Measurements from ENCODE around the gene ITGB2.

Gene ITGB2

DNA sequence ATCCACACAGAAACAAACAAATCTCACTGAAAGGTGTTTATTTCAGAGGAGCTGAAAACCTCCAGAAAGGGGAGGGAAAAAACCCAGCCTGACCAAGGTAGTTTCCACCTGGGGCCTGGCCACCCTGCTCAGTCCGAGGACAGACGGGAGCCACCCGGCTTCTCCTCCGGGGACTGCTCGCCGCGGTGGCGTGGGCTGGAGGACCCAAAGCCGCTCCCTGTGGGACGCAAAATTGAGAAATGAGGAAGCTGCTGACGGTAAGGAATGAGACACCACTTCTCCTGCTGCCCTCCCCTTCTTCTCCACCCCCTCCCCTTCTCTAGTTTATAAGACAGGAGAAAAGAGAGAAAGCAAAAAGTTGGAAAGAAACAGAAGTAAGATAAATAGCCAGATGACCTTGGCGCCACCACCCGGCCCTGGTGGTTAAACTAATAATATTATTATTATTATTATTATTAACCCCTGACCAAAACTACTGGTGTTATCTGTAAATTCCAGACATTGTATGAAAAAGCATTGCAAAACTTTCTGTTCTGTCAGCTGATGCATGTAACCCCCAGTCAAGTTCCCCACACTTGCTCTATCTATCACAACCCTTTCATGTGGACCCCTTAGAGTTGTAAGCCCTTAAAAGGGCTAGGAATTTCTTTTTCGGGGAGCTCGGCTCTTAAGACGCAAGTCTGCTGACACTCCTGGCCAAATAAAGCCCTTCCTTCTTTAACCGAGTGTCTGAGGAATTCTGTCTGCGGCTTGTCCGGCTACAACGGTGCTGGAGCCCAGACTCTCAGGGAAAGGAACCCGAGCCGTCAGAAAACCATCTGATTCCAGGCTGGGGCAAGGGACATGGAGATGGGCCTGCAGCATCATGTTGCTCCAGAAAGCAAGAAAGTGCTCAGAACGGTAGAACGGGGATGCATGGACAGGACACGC is 12.5 kb downstream of the ITGB2 start:
- no peak for DNase-seq

DNA sequence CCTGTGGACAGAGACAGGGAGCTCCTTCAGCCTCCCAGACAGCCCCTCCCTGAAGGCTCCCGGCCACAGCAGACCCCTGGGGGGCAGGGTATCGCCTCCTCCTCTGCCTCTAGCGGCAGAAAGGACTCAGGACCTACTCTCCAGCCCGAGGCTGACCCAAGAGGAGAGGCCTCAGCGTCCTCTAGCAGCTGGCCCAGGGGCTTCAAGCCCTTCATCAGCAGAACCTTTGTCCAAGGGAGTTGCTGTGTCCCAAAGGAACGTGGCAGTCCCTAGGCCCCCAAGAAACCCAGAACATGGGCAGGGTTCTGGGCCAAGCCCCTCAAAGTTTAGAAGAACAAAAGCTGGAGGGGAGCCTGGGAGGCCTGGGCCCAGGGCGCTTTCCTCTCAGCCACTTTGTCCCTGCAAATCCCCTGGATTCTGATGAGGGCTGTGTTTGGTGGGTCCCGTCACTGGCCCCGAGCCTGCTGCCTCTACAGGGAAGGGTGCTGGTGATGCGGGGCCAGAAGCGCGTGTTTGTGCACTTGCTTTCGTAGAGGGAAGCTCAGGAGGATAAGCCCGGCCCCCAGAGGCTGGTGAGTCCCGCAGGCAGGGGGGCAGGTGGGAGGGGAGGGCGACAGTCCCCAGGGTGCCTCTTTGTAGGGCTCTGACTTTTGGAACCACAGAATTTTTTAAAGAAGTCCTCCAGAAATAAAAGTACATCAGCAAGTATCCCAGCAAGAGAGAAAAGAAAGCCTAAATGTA is 13.3 kb downstream of the ITGB2 start:
- DNase-seq = no peak

DNA sequence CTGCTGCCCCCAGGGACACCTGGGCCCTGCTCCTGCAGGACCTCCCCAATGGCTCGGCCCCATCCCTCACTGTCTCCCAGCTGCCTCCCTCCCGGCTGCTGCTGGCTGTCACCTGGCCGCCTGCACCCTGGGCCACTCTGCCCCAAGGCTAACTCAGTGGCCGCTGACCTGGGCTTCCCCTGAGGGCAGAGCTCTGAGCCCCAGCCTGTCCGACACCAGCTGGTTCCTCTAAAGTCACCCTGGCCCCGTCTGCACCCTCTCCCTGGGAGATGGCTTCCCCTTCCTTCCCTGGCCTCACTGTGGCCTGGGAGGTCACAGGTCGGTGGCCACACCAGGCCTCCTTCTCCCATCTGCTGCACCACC is 15.0 kb downstream of the ITGB2 start:
- DNase-seq = no peak

DNA sequence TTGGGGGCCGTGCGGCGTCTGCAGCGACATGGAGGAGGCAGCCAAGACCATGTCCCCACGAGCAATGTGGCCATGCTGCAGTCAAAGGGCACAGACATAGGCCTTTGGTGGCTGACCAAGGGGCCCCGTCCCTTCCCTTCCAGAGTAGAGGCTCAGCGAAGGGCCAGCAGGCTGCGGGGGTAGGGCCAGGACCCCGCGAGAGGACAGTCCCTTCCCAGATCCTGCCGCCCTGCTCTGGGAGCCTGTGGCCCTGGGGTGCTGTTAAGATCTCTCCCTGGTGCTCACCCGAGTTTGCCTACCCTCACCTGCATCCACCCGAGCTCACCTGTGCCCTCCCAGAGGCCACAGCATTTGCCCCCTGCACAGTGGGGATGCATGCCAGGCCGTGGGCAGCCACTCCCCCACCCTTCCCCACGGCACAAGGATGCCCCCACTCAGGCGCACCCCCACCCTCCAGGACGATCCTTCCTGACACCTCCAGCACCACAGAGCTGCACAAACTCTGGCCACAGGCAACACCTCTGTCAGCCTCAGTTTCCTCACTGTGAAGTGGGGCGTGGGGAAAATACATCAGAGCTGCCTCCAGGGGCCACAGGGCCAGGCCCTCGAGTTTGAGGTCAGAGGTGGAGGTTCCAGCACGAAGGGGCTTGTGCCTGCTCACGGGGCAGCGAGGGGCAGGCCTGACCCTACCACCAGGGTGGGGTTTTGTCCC is 15.5 kb downstream of the ITGB2 start:
- no peak for DNase-seq

DNA sequence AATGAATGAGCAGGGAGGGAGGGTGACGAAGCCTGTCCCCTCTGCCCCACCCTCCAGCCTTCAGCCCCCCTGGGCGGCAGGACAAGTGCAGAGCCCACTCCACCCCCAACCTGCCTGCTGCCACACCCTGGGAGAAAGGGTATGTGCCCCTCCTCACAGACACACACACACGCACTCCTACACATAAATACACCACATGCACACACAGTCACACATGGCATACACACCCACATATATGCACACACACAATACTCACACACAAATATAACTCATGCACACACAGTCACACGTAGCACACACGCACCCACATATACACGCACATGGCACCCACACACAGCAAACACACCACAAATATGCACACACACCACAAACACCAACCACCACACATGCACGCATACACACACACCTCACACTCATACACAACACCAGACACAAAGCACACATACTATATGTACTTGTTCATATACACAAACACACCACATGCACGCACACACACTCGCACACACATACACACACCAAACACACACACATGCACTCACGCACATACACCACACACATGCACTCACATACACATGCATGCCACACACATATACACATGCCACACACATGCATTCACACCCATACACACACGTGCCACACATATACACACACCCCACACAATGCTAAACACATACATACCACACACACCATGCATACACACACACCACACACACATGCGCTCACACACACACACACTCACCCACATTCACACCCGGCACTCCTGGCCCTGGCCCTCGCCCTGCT is 16.4 kb downstream of the ITGB2 start:
- no peak for DNase-seq

DNA sequence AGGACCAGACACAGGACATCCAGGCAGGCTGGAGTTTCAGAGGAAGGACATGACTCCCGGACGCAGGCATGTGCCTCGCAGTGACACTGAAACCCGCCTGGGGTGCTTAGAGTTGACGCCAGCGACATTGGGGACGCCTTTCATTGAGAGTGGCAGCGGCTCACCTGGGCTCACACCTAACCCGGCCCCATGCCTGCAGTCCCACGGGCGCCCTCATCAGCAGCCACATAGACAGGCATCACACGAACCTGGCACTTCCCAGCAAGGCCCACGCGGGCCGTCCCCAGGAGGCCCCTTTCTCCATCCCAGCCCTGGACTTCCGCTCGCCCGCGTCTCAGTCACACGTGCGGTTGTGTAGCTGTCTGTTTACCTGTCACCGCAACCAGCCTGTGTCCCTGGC is 17.0 kb downstream of the ITGB2 start:
- DNase-seq = no peak

DNA sequence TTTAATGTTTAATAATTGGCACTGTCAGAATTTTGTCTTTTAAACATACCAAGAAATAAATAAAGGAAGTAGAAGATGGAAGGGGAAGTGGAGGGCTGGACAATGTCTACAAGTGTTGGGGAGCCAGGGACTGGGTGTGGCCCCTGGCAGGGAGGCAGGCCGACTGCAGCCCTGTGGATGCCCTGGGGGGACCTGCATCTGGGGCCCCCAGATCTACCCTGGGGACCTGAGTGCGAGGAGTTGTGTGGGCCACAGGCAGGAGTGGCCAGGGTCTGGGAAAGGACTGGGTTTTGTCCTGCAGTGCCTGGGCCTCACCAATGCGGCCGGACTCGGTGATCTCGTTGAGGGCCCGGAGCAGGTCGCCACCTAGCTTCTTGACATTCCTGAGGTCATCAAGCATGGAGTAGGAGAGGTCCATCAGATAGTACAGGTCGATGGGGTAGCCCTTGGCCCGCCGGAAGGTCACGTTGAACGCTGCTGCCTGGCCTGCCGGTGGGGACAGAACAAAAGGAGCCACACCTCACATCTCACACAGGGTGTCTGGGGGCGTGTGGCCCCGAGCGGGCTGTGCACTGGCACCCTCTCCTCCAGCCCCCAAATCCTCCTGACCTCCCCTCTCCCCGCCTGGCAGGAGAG is 17.5 kb downstream of the ITGB2 start:
- DNase-seq = no peak

DNA sequence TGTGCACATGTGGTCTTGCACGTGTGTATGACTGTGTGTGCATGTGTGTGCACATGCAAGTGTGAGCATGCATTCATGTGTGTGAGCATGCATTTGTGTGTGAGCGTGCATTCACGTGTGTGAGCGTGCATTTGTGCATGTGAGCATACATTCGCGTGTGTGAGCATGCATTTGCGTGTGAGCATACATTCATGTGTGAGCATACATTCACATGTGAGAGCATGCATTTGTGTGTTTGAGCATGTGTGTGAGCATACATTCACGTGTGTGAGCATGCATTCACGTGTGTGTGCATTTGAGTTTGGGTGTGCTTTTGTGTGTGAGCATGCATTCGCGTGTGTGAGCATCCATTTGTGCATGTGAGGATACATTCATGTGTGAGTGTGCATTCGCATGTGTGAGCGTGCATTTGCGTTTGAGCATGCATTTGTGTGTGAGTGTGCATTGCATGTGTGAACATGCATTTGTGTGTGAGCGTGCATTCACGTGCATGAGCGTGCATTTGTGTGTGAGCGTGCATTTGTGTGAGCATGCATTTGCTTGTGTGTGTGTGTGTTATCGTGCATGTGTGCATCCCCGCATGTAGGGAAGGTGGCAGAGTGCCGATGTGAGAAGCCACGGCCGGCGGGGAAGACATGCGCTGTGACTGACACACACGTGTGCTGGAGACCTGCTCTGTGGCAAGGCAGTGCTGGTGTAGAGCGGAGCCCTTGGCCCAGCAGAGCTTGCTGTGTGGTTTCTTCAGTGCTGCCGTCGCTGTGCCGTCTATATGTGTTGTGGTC is 18.2 kb downstream of the ITGB2 start:
- DNase-seq = no peak

DNA sequence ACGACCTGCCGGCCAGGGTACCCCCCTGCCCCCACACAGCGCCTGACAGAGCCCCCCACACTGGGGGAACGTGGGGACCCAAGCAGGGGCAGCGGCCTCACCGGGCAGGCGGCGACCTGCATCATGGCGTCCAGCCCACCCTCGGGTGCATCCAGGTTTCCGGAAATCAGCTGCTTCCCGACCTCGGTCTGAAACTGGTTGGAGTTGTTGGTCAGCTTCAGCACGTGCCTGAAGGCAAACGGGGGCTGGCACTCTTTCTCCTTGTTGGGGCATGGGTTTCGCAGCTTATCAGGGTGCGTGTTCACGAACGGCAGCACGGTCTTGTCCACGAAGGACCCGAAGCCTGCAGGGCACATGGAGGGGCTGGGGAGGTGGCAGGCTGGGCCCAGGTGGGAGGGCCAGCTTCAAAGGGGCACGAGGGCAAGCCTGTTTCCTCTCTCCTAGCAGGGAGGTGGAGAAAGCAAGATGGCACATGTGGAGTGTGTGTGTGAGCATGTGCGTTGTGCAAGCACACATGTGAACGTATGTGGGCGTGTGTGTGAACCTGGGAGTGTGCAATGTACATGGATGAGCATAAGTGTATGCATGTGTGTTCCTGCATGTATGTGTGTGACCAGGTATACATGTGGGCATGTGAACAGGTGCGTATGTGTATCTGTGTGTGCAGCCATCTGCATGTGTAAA is 19.2 kb downstream of the ITGB2 start:
- no peak for DNase-seq

DNA sequence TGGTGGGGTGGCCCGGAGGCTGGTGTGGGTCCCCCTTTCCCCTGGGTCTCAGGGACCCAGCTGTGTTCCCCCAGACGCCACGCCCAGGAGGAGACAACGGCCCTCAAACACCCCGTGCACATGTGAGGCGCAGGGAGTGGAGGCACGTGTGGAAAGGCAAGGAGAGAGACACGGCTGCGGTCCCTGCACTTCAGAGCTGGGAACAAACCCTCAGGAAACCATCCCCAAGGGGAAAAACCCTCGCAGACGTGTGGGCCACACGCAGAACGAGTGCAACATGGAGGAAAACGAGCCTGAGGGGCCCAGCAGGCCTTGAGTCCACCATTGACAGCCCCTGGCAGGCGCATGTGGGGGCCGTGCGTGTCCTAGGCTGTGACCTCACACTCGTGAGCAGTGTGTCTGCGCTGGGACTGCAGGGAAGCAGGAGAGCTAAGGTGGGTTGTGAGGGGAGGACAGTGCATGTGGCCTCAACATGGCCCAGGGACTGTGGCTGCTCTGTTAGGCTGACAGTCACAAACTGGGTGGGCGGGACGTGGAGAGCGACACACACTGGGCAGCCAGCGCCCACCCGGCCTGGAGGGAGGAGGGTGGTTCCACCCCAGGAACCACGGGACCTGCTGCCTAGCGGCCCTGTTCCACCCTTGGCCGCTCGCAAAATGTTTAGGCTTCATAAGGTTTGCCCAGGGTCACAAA is 20.0 kb downstream of the ITGB2 start:
- no peak for DNase-seq

DNA sequence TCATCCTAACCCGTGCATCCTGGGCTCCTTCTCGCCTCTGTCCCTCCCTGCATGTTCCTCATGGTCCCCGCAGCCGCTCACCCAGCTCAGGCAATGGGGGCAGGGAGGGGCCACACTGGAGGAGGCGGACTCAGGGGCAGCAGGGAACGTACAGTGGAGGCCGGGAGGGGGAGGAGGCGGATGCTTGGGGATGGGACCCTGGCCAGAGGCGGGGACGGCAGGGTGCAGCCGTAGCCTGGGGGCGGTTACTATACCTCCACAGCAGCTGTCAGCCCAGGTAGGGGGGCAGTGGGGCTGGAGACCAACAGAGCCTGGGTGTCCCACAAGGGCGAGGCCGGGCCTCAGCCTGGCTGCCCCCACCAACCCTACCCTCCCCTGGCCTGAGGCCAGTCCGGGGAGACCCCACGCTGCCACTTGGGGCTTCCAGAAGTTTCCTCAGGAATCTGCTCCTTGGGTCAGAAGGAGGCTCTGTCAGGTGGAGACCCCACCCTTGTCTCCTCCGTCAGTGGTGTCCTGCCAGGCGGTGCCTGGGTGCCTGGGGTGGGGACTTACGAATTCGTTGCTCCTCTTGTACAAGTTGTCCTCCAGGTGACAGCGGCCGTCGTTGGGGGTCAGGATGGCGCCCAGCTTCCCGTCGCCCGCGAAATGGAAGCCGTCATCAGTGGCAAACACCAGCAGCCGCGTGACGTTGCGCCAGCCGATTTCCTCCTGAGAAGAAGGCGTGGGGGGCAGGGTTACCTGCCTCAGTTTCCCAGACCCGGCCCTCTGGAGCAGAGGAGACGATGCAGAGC is 20.7 kb downstream of the ITGB2 start:
- DNase-seq = no peak

DNA sequence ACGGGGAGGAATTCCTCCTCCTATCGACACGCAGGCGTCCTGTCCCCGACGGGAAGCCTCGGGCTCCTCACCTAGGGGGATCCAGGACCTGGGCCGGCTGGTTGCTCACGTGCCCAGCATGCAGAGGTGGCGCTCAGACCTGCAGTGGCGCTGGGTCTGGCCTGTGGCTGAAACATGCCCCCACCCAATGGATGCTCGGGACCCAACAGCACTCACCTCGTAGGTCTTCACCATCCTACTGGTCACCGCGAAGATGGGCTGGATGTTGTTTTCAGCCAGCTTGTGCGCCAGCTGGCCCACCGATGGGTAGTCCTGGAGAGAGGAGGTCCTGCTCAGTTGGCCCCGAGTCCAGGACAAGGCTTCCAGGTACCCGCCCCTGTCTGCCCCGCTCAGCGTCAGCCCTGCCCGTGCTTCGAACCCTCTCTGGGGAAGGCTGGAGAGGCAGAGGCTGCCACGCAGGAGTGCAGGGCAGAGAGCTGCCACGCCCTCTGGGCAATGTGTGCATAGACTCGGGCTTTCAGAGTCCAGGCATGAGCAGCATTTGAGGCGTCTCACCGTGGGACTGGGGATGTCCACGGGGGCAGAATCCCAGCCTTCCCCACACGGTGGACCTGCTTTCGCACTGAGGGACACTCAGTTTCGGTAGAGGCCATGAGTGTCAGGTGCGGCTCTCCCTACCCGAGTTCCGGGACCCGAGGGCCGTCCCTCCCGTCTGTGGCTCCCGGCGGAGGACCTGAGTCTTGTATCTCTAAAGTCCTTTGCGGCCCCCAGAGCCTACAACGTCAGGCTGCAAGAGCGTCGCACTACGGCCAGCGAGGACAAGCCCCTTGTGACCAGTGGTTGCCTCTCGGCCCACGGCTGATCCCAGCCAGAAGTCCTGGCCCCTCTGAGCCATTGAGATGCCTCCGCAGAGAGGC is 21.6 kb downstream of the ITGB2 start:
- DNase-seq = no peak

DNA sequence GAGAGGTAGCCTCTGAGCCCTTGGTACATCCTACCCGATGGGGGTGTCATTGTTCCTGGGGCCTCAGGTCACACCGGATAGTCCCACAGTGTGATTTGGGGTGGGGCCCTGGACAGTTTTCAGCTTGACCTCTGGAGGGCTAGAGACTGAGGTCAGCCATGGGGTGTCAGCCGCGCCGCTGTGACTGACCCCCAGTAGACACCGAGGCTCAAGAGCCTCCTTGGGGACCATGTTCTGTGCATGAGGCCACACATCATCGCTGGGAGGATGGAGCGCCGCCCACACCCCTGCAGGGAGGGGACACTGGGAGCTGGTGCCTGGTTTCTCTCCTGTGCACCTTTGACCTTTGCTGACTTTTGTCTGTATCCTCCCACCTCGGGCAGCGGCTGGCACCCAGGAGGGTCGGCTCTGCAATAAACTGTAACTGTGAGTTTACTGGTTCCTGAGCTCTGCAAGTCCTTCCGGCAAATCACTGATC is 22.6 kb downstream of the ITGB2 start:
- no peak for DNase-seq

DNA sequence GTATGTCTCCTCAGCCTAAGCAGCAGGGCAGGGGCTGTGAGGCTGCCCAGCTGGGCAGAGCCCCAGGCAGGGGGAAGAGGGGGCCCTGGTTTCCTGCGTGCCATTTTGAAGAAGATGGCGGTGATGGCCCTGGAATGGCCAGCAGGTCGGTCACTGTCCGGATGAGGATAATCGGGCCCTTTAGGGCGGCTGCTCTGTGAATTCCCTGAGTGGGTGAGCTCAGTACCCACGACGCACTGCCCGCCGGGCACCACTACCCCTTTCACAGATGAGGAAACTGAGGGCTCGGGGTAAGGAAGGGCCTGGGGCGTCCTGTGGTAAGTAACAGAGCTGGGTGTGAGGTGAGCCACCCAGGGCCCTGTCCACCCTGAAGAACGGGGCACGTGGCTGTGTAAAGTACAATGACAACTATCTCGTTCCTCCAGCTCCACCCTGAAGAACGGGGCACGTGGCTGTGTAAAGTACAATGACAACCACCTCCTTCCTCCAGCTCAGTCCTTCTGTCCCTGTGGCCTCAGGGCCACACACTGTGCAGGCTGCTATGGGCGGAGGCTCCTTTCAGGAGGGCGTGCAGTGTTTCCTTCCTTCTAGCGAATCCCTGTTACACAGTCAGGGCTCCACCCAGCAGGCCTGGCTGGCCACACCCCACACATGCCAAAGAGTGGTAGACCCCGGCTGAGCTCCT is 23.2 kb downstream of the ITGB2 start:
- no peak for DNase-seq

DNA sequence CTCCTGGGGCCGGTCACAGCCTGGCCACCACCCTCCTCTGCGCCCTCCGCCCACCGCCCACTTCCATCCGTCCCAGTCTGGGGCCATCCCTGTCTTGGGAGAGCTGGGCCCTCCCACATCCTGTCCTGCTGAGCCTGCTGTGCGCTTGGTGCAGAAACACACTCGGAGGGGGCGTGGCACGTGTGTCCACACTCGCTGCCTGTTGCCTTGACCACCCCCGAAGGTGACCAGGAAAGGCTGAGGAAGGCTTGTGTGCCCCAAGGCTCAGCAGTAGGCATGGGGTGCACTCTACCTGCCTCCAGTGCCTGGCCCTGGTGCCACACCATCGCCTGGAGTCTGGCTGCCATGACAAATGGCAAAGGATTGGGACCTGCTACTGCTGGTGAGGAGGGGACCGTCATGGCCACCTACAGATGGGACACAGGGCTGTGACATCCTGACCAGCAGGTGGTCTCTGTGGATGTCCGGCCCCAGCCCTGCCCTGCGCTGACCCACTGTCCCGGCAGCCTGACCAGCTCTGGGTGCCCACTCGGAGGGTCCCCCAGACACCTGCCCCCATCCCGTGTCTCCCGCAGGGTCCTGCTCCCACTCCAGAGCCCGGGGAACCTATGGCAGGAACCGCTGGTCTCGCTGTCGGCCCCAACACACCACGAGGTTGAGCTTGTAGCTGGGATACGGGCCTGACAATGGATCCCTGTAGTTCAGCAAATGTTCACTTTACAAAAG is 24.0 kb downstream of the ITGB2 start:
- DNase-seq = no peak

DNA sequence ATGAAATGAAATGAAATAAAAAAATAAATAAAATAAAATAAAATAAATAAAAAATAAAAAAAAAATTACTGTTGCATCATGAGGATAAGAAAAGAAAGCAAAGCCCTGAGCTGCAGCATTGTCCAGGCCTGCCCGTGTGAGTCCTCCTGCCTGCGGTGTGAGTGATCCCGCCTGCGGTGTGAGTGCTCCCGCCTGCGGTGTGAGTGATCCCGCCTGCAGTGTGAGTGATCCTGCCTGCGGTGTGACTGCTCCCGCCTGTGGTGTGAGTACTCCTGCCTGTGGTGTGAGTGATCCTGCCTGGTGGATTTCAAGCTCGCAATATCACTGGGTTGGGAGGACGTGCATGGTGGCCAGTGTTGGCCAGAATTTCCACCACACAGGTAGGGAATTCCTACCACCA is 24.8 kb downstream of the ITGB2 start:
- no peak for DNase-seq

Data from GOT3 (cell line).